Adrenal gland (tissue), 5 donors: ENCODE measurements around the gene INTS6L.

ENCODE experiments used
- CTCF ChIP-seq, 6 experiments: fragments of 450-650 bp in 4 of 6; fragments of 200-600 bp in 2 of 6; sonication (generic) in 1 of 6; IDR thresholded peaks; 1 replicate in 5 of 6; 2 replicates in 1 of 6; pipeline versions ENCODE4 v1.5.1 to v1.8.0; 2016 to 2021; ENCODE audit warnings: antibody characterized with exemption in 6 of 6, mild to moderate bottlenecking in 2 of 6, moderate library complexity in 1 of 6
- POLR2A ChIP-seq, 2 donors: fragments of 450-650 bp; IDR thresholded peaks; one replicate each; pipeline ENCODE4 v1.6.1; 2017; ENCODE audit warnings: antibody characterized with exemption in 2 of 2, mild to moderate bottlenecking in 2 of 2, moderate library complexity in 1 of 2
- donor health status: DM: no; HTN: no; CAD: no.

- TF ChIP-seq POLR2A (IDR thresholded peaks at IDR 0.05) (no peak), CTCF (IDR thresholded peaks at IDR 0.05) (no peak)
Observed at GRCh38 chrX:135531813-135532212, 11.4 kb downstream of the INTS6L start.
